ENCODE data around the gene HLA-DMB. TPM values are rescaled to one million over a fixed set of nuclear protein-coding genes. Genes with fewer than 3 reads are reported as not detected.

The HLA-DMB gene
- total RNA-seq, 2 experiments from 2014 or later = 3.5 to 3.6 TPM

- Mint-ChIP-seq H3K4me3 (no peak overlapping the region), H3K27me3 (no peaks in the 10 kb centered on the region), H3K27ac (no peak overlapping the region), H3K9me3 (no peaks in the 10 kb centered on the region), H3K4me1 (ENCODE audit: low read depth) (peaks cover 59% of the 10 kb centered on the region), H3K36me3 (ENCODE audit: low read depth) (no peaks in the 10 kb centered on the region)
- ATAC-seq = no peak
- no peak for TF ChIP-seq CTCF (IDR thresholded peaks at IDR 0.05)
- intact Hi-C loops (cut with micrococcal nuclease) = loop anchor here (5.0 kb wide), 1 partner anchor 61 kb away; no protein-coding TSS in a partner anchor
- no peak for DNase-seq
- CTCF ChIA-PET = interaction anchor here (0.8 to 11.2 kb wide), 29 partner anchors 9 to 761 kb away, joined by 3 to 372 read pairs (median 7); partner anchors contain the start of genes BRD2, GPSM3, HLA-DMB and TAP2
- POLR2A ChIA-PET = interaction anchor here (0.7 to 30.4 kb wide), 11 partner anchors 10 to 317 kb away, joined by 3 to 852 read pairs (median 3); partner anchors contain the start of genes BRD2, HLA-DMB, HLA-DOA and PSMB9
Observed at GRCh38 chr6:32953775-32954174, 12.9 kb upstream of the HLA-DMB start.

- Mint-ChIP-seq H3K27ac (peak within 1 kb of the TSS; percentile 77), H3K4me1 (ENCODE audit: low read depth) (peaks cover 65% of the 10 kb centered on the region), H3K36me3 (ENCODE audit: low read depth) (no peaks in the 10 kb centered on the region), H3K9me3 (no peaks in the 10 kb centered on the region), H3K27me3 (no peaks in the 10 kb centered on the region), H3K4me3 (peak within 1 kb of the TSS; percentile 76)
- ATAC-seq (peak; percentile 96), DNase-seq (peak; percentile 83)
- ChIA-PET POLR2A (interaction anchor here (0.6 to 30.4 kb wide), 13 partner anchors 9 to 1182 kb away, joined by 3 to 852 read pairs (median 3); partner anchors contain the start of genes BRD2, HLA-DMB, HLA-DOA and PSMB9), CTCF (interaction anchor here (0.7 to 11.2 kb wide), 38 partner anchors 10 to 760 kb away, joined by 3 to 372 read pairs (median 5); partner anchors contain the start of genes BRD2, GPSM3, HLA-DMB and HLA-DQB1)
- TF ChIP-seq CTCF (IDR thresholded peaks at IDR 0.05) = peak; percentile 98
- intact Hi-C loops (cut with micrococcal nuclease) = loop anchor here (5.0 kb wide), 1 partner anchor 61 kb away; no protein-coding TSS in a partner anchor
Observed at GRCh38 chr6:32952817-32953739, 12.2 kb upstream of the HLA-DMB start, which contains the start of gene HLA-DMA. HLA-DMA (minus strand) TSS chr6:32953097; CDS start chr6:32953036, 61 bp downstream.

- no peak for DNase-seq
Observed at GRCh38 chr6:32950449-32950848, 9.6 kb upstream of the HLA-DMB start.

GRCh38 chr6:32950010-32950409 lies 9.2 kb upstream of the HLA-DMB start:
- Mint-ChIP-seq H3K9me3 (peaks cover 2% of the 10 kb centered on the region), H3K4me3 (no peak overlapping the region), H3K4me1 (ENCODE audit: low read depth) (peaks cover 73% of the 10 kb centered on the region), H3K27ac (no peak overlapping the region), H3K27me3 (no peaks in the 10 kb centered on the region), H3K36me3 (ENCODE audit: low read depth) (no peaks in the 10 kb centered on the region)
- ATAC-seq (no peak), DNase-seq (no peak)
- CTCF ChIA-PET = interaction anchor here (1.3 to 11.2 kb wide), 7 partner anchors 10 to 82 kb away, joined by 4 to 372 read pairs (median 13); partner anchors contain the start of genes BRD2 and HLA-DMB
- intact Hi-C loops (cut with micrococcal nuclease) = loop anchor here (5.0 kb wide), 1 partner anchor 58 kb away; no protein-coding TSS in a partner anchor
- TF ChIP-seq CTCF (IDR thresholded peaks at IDR 0.05) = no peak
- POLR2A ChIA-PET = interaction anchor here (1.2 to 30.4 kb wide), 6 partner anchors 14 to 112 kb away, joined by 3 to 852 read pairs (median 4); partner anchors contain the start of genes BRD2 and TAP2

More at GRCh38 chr6:32950449-32950848, 9.6 kb upstream of the HLA-DMB start:
- Mint-ChIP-seq H3K9me3 (peaks cover 2% of the 10 kb centered on the region), H3K4me1 (ENCODE audit: low read depth) (peaks cover 73% of the 10 kb centered on the region), H3K27ac (no peak overlapping the region), H3K36me3 (ENCODE audit: low read depth) (no peaks in the 10 kb centered on the region), H3K4me3 (no peak overlapping the region), H3K27me3 (no peaks in the 10 kb centered on the region)
- ChIA-PET CTCF (interaction anchor here (0.8 to 11.2 kb wide), 9 partner anchors 9 to 112 kb away, joined by 3 to 372 read pairs (median 5); partner anchors contain the start of genes BRD2, HLA-DMB and TAP2), POLR2A (interaction anchor here (1.2 to 30.4 kb wide), 6 partner anchors 14 to 112 kb away, joined by 3 to 852 read pairs (median 4); partner anchors contain the start of genes BRD2 and TAP2)
- intact Hi-C loops (cut with micrococcal nuclease) = loop anchor here (5.0 kb wide), 1 partner anchor 58 kb away; no protein-coding TSS in a partner anchor
- no peak for ATAC-seq
- TF ChIP-seq CTCF (IDR thresholded peaks at IDR 0.05) = no peak
